AG09309 (cell line): Measurements from ENCODE around the gene UMAD1.

Experiments used
- DNase-seq: peaks from one replicate; pipeline ENCODE4 v3.0.0-alpha.2; 2010; ENCODE audit warnings: low read depth
- H3K4me3 ChIP-seq: 2 replicates; pipeline ENCODE4 v1.5.1; 2011; ENCODE audit warnings: mild to moderate bottlenecking, low read depth, low read length, moderate library complexity; ENCODE audit not compliant: control insufficient read depth
- CTCF ChIP-seq: IDR thresholded peaks from 2 replicates; pipeline ENCODE4 v1.5.1; 2011; ENCODE audit warnings: mild to moderate bottlenecking, low read depth, low read length, inconsistent platforms; ENCODE audit not compliant: insufficient read depth, control insufficient read depth; ENCODE audit errors: missing control alignments

The UMAD1 gene

GRCh38 chr7:7843972-7844371 lies 203.4 kb downstream of the UMAD1 start:
- H3K4me3 ChIP-seq, result no peak overlapping the region
- no peak for TF ChIP-seq CTCF
- DNase-seq, result no peak

GRCh38 chr7:7848246-7848645 lies 207.7 kb downstream of the UMAD1 start:
- no peak overlapping the region for H3K4me3 ChIP-seq
- no peak for DNase-seq
- no peak for TF ChIP-seq CTCF

- no peak for TF ChIP-seq CTCF
- no peak overlapping the region for H3K4me3 ChIP-seq
- DNase-seq, result no peak
These were observed 208.3 kb downstream of the UMAD1 start for GRCh38 chr7:7848892-7849291.

- no peak overlapping the region for H3K4me3 ChIP-seq
- no peak for DNase-seq
- TF ChIP-seq CTCF, result no peak
These were observed 209.6 kb downstream of the UMAD1 start for GRCh38 chr7:7850150-7850549.

GRCh38 chr7:7851381-7851780 lies 210.8 kb downstream of the UMAD1 start:
- TF ChIP-seq CTCF, result no peak
- no peak for DNase-seq
- no peak overlapping the region for H3K4me3 ChIP-seq

GRCh38 chr7:7851991-7852390 lies 211.4 kb downstream of the UMAD1 start:
- no peak overlapping the region for H3K4me3 ChIP-seq
- no peak for DNase-seq
- no peak for TF ChIP-seq CTCF

- DNase-seq, result no peak
- TF ChIP-seq CTCF, result no peak
- no peak overlapping the region for H3K4me3 ChIP-seq
These were observed 216.6 kb downstream of the UMAD1 start for GRCh38 chr7:7857143-7857583.
